ENCODE data around the gene HSD17B3. TPM values are rescaled to one million over a fixed set of nuclear protein-coding genes. Genes with fewer than 3 reads are reported as not detected.

The HSD17B3 gene
- total and polyA plus RNA-seq, 2 donors (not counting 1 experiment from before 2014, with no cell fraction given): not detected

GRCh38 chr9:96258967-96259366, 43.0 kb downstream of the HSD17B3 start:
- H3K9me3 ChIP-seq (ENCODE audit: control extremely low read depth in 1 of 3, control insufficient read depth in 2 of 3, insufficient read depth in 1 of 3, low read length in 2 of 3): peaks cover 0 to 4% (median 0%) of the 10 kb centered on the region in 3 donors
- H3K9ac ChIP-seq (ENCODE audit: low read length): no peak overlapping the region
- peaks cover 0 to 7% (median 3%) of the 10 kb centered on the region in 4 experiments for H3K27me3 ChIP-seq (replicated peaks in 1 of 4; ENCODE audit: control extremely low read depth in 1 of 4, control insufficient read depth in 3 of 4, insufficient read depth in 4 of 4, low read length in 3 of 4)
- intact Hi-C loops (cut with micrococcal nuclease): no loop called here
- no peaks in the 10 kb centered on the region for H3K4me1 ChIP-seq (ENCODE audit: control insufficient read depth in 2 of 2, insufficient read depth in 2 of 2, low read length in 2 of 2)
- H2AFZ ChIP-seq (ENCODE audit: insufficient read depth, low read depth, low read length, poor library complexity, severe bottlenecking): no peak overlapping the region
- DNase-seq (no peak), ATAC-seq (ENCODE audit: low read depth) (no peak)
- ChIA-PET CTCF (no interaction called here), POLR2A (no interaction called here)
- no peak overlapping the region for H3K4me2 ChIP-seq (replicated peaks; ENCODE audit: low read depth, low read length, poor library complexity, severe bottlenecking)
- WGBS (ENCODE audit: insufficient coverage): 88% methylated on average over 2 of the region's 4 CpGs
- H3K79me2 ChIP-seq (ENCODE audit: control insufficient read depth, insufficient read depth, low read length): no peaks in the 10 kb centered on the region
- no peaks in the 10 kb centered on the region for H4K20me1 ChIP-seq (ENCODE audit: control insufficient read depth, insufficient read depth, low read length, poor library complexity, severe bottlenecking)
- Mint-ChIP-seq H3K4me1 (no peaks in the 10 kb centered on the region), H3K27me3 (peaks cover 35% of the 10 kb centered on the region), H3K27ac (no peak overlapping the region), H3K4me3 (no peak overlapping the region), H3K9me3 (ENCODE audit: insufficient read depth) (no peaks in the 10 kb centered on the region)
- H3K36me3 ChIP-seq (replicated peaks in 1 of 2; ENCODE audit: control extremely low read depth in 1 of 2, control insufficient read depth in 1 of 2, extremely low read depth in 1 of 2, insufficient read depth in 2 of 2, low read length in 1 of 2): no peaks in the 10 kb centered on the region
- TF ChIP-seq CTCF (IDR thresholded peaks at IDR 0.05) (no peak), EZH2 (IDR thresholded peaks at IDR 0.05; ENCODE audit: borderline replicate concordance, insufficient read depth, low read depth, low read length, poor library complexity, severe bottlenecking) (no peak)
- no peak overlapping the region for H3K4me3 ChIP-seq (ENCODE audit: control extremely low read depth in 1 of 5, extremely low read depth in 1 of 5, insufficient read depth in 1 of 5, low read depth in 2 of 5, low read length in 4 of 5)
- no peak overlapping the region for H3K27ac ChIP-seq (ENCODE audit: low read length in 2 of 2)

GRCh38 chr9:96256800-96257199, 45.2 kb downstream of the HSD17B3 start:
- peaks cover 0 to 4% (median 0%) of the 10 kb centered on the region in 3 donors for H3K9me3 ChIP-seq (ENCODE audit: control extremely low read depth in 1 of 3, control insufficient read depth in 2 of 3, insufficient read depth in 1 of 3, low read length in 2 of 3)
- no peaks in the 10 kb centered on the region for H3K36me3 ChIP-seq (replicated peaks in 1 of 2; ENCODE audit: control extremely low read depth in 1 of 2, control insufficient read depth in 1 of 2, extremely low read depth in 1 of 2, insufficient read depth in 2 of 2, low read length in 1 of 2)
- 15% methylated on average over 6 of the region's 9 CpGs for WGBS (ENCODE audit: insufficient coverage)
- no peaks in the 10 kb centered on the region for H4K20me1 ChIP-seq (ENCODE audit: control insufficient read depth, insufficient read depth, low read length, poor library complexity, severe bottlenecking)
- no peaks in the 10 kb centered on the region for H3K4me1 ChIP-seq (ENCODE audit: control insufficient read depth in 2 of 2, insufficient read depth in 2 of 2, low read length in 2 of 2)
- H2AFZ ChIP-seq (ENCODE audit: insufficient read depth, low read depth, low read length, poor library complexity, severe bottlenecking): no peak overlapping the region
- Mint-ChIP-seq H3K27ac (no peak overlapping the region), H3K27me3 (peaks cover 41% of the 10 kb centered on the region), H3K4me1 (no peaks in the 10 kb centered on the region), H3K4me3 (no peak overlapping the region), H3K9me3 (ENCODE audit: insufficient read depth) (no peaks in the 10 kb centered on the region)
- intact Hi-C loops (cut with micrococcal nuclease): no loop called here
- H3K9ac ChIP-seq (ENCODE audit: low read length): no peak overlapping the region
- TF ChIP-seq CTCF (IDR thresholded peaks at IDR 0.05): no peak
- no peak for TF ChIP-seq EZH2 (IDR thresholded peaks at IDR 0.05; ENCODE audit: borderline replicate concordance, insufficient read depth, low read depth, low read length, poor library complexity, severe bottlenecking)
- CTCF ChIA-PET: no interaction called here
- ATAC-seq (ENCODE audit: low read depth) (no peak), DNase-seq (no peak)
- peaks cover 0 to 13% (median 3%) of the 10 kb centered on the region in 4 experiments for H3K27me3 ChIP-seq (replicated peaks in 1 of 4; ENCODE audit: control extremely low read depth in 1 of 4, control insufficient read depth in 3 of 4, insufficient read depth in 4 of 4, low read length in 3 of 4)
- H3K4me3 ChIP-seq (ENCODE audit: control extremely low read depth in 1 of 5, extremely low read depth in 1 of 5, insufficient read depth in 1 of 5, low read depth in 2 of 5, low read length in 4 of 5): no peak overlapping the region
- POLR2A ChIA-PET: no interaction called here
- H3K79me2 ChIP-seq (ENCODE audit: control insufficient read depth, insufficient read depth, low read length): no peaks in the 10 kb centered on the region
- no peak overlapping the region for H3K27ac ChIP-seq (ENCODE audit: low read length in 2 of 2)
- no peak overlapping the region for H3K4me2 ChIP-seq (replicated peaks; ENCODE audit: low read depth, low read length, poor library complexity, severe bottlenecking)

Data from B cell (primary cell).